H1 (cell line): ENCODE measurements around the gene RGMB. TPM values are rescaled to one million over a fixed set of nuclear protein-coding genes. Genes with fewer than 3 reads are reported as not detected.

Experiments
- EZH2 ChIP-seq: fragments of 200-600 bp; sonication (generic); IDR thresholded peaks from 2 replicates; pipeline ENCODE4 v1.7.1; 2012; ENCODE audit warnings: low read depth, mild to moderate bottlenecking, moderate library complexity, low read length, inconsistent platforms; ENCODE audit not compliant: severe bottlenecking
- JUN ChIP-seq: IDR thresholded peaks from 2 replicates; pipeline ENCODE4 v1.6.1; 2011; ENCODE audit warnings: low read depth, mild to moderate bottlenecking, improper control_type of control experiment, low read length
- TAF1 ChIP-seq: IDR thresholded peaks from 2 replicates; pipeline ENCODE4 v1.6.1; 2011; ENCODE audit warnings: mild to moderate bottlenecking, low read depth, low read length
- polyA plus RNA-seq, 7 experiments: library from polyadenylated mRNA; depleted of rRNA in 3 of 7; stranded (reverse) in 5 of 7; unstranded in 2 of 7; fragments of >200 nt in 5 of 7; fragments of 200-250 nt in 2 of 7; gene quantifications; 1 replicate in 5 of 7; 2 replicates in 1 of 7; 4 replicates in 1 of 7; pipeline versions ENCODE4 v1.2.1 to v1.2.3, GENCODE V29; 2011 to 2013; ENCODE audit warnings: missing spikeins in 2 of 7, mixed read lengths in 2 of 7
- total RNA-seq: library from RNA; stranded (reverse); fragmentation: NEBNext Ultra II Directional; extraction: Animal tissue kit (Norgen Biotek cat#: 25700); gene quantifications from 2 replicates; pipeline ENCODE4 v1.2.1, GENCODE V29; 2021
- TF ChIP-seq, protein P1 (sequence below): fragments of 300-600 bp; sonication (generic); IDR thresholded peaks from 2 replicates; pipeline ENCODE4 v1.7.1; 2012; ENCODE audit warnings: low read length, moderate library complexity, mild to moderate bottlenecking, inconsistent platforms; ENCODE audit not compliant: insufficient replicate concordance

The RGMB gene
- total and polyA plus RNA-seq, 2 of the 8 experiments (the other 6 are each of a cell fraction or from before 2014, with no cell fraction given) = 11.7 to 27.0 TPM

DNA sequence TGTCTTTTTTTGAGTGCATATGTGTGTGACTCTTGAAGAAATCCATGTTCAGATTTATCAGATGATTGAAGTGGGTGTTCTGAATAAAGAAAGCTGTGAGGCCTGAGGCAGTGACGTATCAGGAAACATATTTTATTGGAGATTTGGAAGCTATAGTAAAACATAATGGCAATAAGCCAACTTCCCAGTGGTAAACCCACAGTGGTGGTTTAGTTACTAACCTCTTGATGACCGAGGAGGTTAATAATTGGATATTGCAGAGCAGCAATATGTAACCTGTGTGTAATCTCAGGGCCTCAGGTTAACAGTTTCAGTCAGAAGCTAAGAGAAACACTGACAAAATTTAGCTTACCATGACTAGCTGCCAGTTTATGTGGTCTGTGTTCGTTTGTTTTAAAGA is 6.9 kb downstream of the RGMB start (continued):
- TF ChIP-seq, protein P1, sequence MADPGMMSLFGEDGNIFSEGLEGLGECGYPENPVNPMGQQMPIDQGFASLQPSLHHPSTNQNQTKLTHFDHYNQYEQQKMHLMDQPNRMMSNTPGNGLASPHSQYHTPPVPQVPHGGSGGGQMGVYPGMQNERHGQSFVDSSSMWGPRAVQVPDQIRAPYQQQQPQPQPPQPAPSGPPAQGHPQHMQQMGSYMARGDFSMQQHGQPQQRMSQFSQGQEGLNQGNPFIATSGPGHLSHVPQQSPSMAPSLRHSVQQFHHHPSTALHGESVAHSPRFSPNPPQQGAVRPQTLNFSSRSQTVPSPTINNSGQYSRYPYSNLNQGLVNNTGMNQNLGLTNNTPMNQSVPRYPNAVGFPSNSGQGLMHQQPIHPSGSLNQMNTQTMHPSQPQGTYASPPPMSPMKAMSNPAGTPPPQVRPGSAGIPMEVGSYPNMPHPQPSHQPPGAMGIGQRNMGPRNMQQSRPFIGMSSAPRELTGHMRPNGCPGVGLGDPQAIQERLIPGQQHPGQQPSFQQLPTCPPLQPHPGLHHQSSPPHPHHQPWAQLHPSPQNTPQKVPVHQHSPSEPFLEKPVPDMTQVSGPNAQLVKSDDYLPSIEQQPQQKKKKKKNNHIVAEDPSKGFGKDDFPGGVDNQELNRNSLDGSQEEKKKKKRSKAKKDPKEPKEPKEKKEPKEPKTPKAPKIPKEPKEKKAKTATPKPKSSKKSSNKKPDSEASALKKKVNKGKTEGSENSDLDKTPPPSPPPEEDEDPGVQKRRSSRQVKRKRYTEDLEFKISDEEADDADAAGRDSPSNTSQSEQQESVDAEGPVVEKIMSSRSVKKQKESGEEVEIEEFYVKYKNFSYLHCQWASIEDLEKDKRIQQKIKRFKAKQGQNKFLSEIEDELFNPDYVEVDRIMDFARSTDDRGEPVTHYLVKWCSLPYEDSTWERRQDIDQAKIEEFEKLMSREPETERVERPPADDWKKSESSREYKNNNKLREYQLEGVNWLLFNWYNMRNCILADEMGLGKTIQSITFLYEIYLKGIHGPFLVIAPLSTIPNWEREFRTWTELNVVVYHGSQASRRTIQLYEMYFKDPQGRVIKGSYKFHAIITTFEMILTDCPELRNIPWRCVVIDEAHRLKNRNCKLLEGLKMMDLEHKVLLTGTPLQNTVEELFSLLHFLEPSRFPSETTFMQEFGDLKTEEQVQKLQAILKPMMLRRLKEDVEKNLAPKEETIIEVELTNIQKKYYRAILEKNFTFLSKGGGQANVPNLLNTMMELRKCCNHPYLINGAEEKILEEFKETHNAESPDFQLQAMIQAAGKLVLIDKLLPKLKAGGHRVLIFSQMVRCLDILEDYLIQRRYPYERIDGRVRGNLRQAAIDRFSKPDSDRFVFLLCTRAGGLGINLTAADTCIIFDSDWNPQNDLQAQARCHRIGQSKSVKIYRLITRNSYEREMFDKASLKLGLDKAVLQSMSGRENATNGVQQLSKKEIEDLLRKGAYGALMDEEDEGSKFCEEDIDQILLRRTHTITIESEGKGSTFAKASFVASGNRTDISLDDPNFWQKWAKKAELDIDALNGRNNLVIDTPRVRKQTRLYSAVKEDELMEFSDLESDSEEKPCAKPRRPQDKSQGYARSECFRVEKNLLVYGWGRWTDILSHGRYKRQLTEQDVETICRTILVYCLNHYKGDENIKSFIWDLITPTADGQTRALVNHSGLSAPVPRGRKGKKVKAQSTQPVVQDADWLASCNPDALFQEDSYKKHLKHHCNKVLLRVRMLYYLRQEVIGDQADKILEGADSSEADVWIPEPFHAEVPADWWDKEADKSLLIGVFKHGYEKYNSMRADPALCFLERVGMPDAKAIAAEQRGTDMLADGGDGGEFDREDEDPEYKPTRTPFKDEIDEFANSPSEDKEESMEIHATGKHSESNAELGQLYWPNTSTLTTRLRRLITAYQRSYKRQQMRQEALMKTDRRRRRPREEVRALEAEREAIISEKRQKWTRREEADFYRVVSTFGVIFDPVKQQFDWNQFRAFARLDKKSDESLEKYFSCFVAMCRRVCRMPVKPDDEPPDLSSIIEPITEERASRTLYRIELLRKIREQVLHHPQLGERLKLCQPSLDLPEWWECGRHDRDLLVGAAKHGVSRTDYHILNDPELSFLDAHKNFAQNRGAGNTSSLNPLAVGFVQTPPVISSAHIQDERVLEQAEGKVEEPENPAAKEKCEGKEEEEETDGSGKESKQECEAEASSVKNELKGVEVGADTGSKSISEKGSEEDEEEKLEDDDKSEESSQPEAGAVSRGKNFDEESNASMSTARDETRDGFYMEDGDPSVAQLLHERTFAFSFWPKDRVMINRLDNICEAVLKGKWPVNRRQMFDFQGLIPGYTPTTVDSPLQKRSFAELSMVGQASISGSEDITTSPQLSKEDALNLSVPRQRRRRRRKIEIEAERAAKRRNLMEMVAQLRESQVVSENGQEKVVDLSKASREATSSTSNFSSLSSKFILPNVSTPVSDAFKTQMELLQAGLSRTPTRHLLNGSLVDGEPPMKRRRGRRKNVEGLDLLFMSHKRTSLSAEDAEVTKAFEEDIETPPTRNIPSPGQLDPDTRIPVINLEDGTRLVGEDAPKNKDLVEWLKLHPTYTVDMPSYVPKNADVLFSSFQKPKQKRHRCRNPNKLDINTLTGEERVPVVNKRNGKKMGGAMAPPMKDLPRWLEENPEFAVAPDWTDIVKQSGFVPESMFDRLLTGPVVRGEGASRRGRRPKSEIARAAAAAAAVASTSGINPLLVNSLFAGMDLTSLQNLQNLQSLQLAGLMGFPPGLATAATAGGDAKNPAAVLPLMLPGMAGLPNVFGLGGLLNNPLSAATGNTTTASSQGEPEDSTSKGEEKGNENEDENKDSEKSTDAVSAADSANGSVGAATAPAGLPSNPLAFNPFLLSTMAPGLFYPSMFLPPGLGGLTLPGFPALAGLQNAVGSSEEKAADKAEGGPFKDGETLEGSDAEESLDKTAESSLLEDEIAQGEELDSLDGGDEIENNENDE = no peak
- TF ChIP-seq EZH2 (no peak), JUN (no peak), TAF1 (no peak)
- TF ChIP-seq, all 59 proteins: peak for 0
